Measurements from ENCODE around the gene SEMA4D. TPM values are rescaled to one million over a fixed set of nuclear protein-coding genes. Genes with fewer than 3 reads are reported as not detected.
"Not testable (repeated sequence)": the region's sequence is repeated elsewhere in the genome, so short reads cannot be mapped to it uniquely, and the experiment has no call there.

The SEMA4D gene
- total RNA-seq, 4 donors from 2014 or later: 7.9 to 14.1 (median 10.6) TPM

- DNase-seq (ENCODE audit: extremely low spot score): no peak
- H3K4me1 ChIP-seq: peaks cover 6 to 19% (median 14%) of the 10 kb centered on the region in 4 donors
- H3K4me3 ChIP-seq: no peak overlapping the region
- H3K27me3 ChIP-seq: no peaks in the 10 kb centered on the region
- no peak overlapping the region for H3K27ac ChIP-seq (replicated peaks in 1 of 4)
- H3K9me3 ChIP-seq: no peaks in the 10 kb centered on the region
- TF ChIP-seq EP300 (IDR thresholded peaks at IDR 0.05) (no peak), POLR2AphosphoS5 (IDR thresholded peaks at IDR 0.05) (no peak), POLR2A (IDR thresholded peaks at IDR 0.05; ENCODE audit: low read depth) (no peak), CTCF (IDR thresholded peaks at IDR 0.05) (no peak)
- intact Hi-C loops (cut with DNase I): no loop called here
- H3K36me3 ChIP-seq: peaks cover 0 to 6% (median 0%) of the 10 kb centered on the region in 4 donors
- WGBS: 83% methylated on average over 15 of the region's 15 CpGs
Observed at GRCh38 chr9:89480825-89481537, 16.9 kb downstream of the SEMA4D start.

GRCh38 chr9:89480372-89480771 lies 17.5 kb downstream of the SEMA4D start:
- H3K9me3 ChIP-seq; H3K4me3 ChIP-seq; H3K36me3 ChIP-seq; H3K27ac ChIP-seq (replicated peaks in 1 of 4); DNase-seq (ENCODE audit: extremely low spot score); intact Hi-C loops (cut with DNase I); H3K27me3 ChIP-seq: not testable (repeated sequence)
- H3K4me1 ChIP-seq: peaks cover 6 to 19% (median 14%) of the 10 kb centered on the region in 4 donors
- 97% methylated on average over 6 of the region's 27 CpGs for WGBS

- H3K27me3 ChIP-seq; DNase-seq (ENCODE audit: extremely low spot score); H3K27ac ChIP-seq (replicated peaks in 1 of 4); H3K36me3 ChIP-seq; intact Hi-C loops (cut with DNase I); H3K4me3 ChIP-seq; H3K9me3 ChIP-seq: not testable (repeated sequence)
- H3K4me1 ChIP-seq: peaks cover 6 to 19% (median 17%) of the 10 kb centered on the region in 4 donors
- 73% methylated on average over 4 of the region's 17 CpGs for WGBS
Observed at GRCh38 chr9:89479669-89480011, 18.3 kb downstream of the SEMA4D start.

DNA sequence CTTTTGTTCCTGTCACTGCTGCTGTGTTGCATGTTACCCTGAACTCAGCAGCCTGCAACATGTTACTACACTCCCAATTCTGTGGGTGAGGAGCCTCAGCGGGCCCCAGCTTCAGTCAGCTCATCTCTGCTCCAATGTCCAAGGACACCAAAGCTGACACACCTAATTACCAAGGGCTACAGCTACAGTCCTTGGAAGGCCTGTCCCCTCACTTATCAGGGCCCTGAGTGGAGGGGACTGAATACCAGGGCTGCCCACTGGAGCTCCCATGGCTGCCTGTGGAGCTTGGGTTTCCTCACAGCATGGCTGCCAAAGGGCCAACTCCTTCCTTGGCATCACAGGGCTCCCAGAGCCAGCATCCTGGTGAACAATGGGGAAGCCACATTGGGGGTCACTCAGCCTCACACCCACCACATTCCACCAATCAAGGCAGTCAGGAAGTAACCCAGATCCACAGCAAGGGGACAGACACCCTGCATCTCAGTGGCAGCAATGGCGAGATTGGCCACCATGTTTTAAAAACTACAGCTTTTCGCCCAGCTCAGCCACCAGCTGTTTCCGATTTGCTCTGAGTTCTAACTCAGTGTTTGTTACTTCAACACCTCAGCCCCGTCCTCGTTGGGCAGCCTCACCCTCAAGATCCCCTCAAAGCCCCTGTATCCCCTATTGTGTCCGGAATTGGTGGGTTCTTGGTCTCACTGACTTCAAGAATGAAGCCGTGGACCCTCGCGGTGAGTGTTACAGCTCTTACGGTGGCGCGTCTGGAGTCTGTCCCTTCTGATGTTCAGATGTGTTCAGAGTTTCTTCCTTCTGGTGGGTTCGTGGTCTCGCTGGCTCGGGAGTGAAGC lies 18.9 kb downstream of the SEMA4D start:
- intact Hi-C loops (cut with DNase I): no loop called here
- Histone ChIP-seq H3K4me1 (peaks cover 6 to 25% (median 17%) of the 10 kb centered on the region in 4 donors), H3K4me3 (no peak overlapping the region), H3K27ac (replicated peaks in 1 of 4) (no peak overlapping the region), H3K36me3 (peaks cover 0 to 6% (median 0%) of the 10 kb centered on the region in 4 donors), H3K27me3 (no peaks in the 10 kb centered on the region), H3K9me3 (no peaks in the 10 kb centered on the region)
- DNase-seq (ENCODE audit: extremely low spot score): no peak
- 100% methylated on average over 13 of the region's 16 CpGs for WGBS
- TF ChIP-seq POLR2AphosphoS5 (IDR thresholded peaks at IDR 0.05): no peak
- no peak for TF ChIP-seq POLR2A (IDR thresholded peaks at IDR 0.05; ENCODE audit: low read depth)
- TF ChIP-seq EP300 (IDR thresholded peaks at IDR 0.05): no peak
- no peak for TF ChIP-seq CTCF (IDR thresholded peaks at IDR 0.05)

- no peaks in the 10 kb centered on the region for H3K27me3 ChIP-seq
- TF ChIP-seq CTCF (IDR thresholded peaks at IDR 0.05) (no peak), POLR2A (IDR thresholded peaks at IDR 0.05; ENCODE audit: low read depth) (no peak)
- H3K36me3 ChIP-seq: peaks cover 0 to 6% (median 0%) of the 10 kb centered on the region in 4 donors
- H3K27ac ChIP-seq (replicated peaks in 1 of 4): peak overlapping the region in 1 of 4 donors; percentile 13
- 81% methylated on average over 9 of the region's 9 CpGs for WGBS
- intact Hi-C loops (cut with DNase I): no loop called here
- H3K9me3 ChIP-seq: no peaks in the 10 kb centered on the region
- H3K4me1 ChIP-seq: peaks cover 6 to 28% (median 14%) of the 10 kb centered on the region in 4 donors
- no peak overlapping the region for H3K4me3 ChIP-seq
- DNase-seq (ENCODE audit: extremely low spot score): no peak
Observed at GRCh38 chr9:89477811-89478630, 19.9 kb downstream of the SEMA4D start.
